ENCODE data around the gene NOL11. TPM values are rescaled to one million over a fixed set of nuclear protein-coding genes. Genes with fewer than 3 reads are reported as not detected.

The NOL11 gene
- total RNA-seq, 1 experiment from 2014 or later = 66.4 TPM

DNA sequence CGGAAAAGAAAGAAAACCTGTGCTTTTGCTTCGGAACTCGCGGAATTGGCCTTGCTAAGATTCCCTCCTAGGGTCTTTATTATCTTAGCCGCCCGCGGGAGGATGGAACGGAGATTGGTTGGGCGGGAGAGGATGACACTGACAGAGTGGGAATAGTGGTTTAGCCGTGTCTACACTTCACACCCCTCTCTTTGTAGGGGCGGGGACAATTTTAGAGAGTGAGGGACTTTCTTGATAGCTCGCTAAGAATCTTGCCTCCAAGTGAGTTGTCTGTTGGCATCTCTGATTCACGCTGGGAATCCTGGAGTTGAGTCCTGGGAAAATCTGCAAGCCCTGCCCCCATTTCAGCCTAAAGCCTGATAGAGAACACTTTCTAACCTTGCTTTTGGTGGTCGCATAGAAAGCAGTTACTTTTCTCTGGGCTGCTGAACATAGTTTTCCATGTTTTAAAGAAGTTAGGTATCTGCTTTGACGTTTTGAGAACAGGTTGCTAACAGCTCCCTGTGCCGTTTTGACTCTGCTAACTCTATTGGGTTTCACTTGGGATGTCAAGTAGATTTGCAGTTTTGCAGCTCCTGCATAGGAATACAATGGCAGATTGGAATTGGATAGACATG is 697 bp downstream of the NOL11 start:
- TF ChIP-seq, protein P1, sequence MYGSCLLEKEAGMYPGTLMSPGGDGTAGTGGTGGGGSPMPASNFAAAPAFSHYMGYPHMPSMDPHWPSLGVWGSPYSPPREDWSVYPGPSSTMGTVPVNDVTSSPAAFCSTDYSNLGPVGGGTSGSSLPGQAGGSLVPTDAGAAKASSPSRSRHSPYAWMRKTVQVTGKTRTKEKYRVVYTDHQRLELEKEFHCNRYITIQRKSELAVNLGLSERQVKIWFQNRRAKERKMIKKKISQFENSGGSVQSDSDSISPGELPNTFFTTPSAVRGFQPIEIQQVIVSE (CRISPR knock-in tag; IDR thresholded peaks at IDR 0.05; ENCODE audit: borderline replicate concordance) = no peak
- TF ChIP-seq ELF4 (CRISPR knock-in tag; IDR thresholded peaks at IDR 0.05; ENCODE audit: low read depth) (no peak), NR1H2 (CRISPR knock-in tag; IDR thresholded peaks at IDR 0.05) (no peak), TEAD1 (CRISPR knock-in tag; IDR thresholded peaks at IDR 0.05) (no peak), JAZF1 (CRISPR knock-in tag; IDR thresholded peaks at IDR 0.05) (no peak), IRF1 (CRISPR knock-in tag; IDR thresholded peaks at IDR 0.05) (no peak), ZNF416 (CRISPR knock-in tag; IDR thresholded peaks at IDR 0.05) (no peak), SMAD3 (CRISPR knock-in tag; IDR thresholded peaks at IDR 0.05; ENCODE audit: borderline replicate concordance) (no peak), ZNF396 (CRISPR knock-in tag; IDR thresholded peaks at IDR 0.05; ENCODE audit: borderline replicate concordance) (no peak), NFYB (CRISPR knock-in tag; conservative IDR thresholded peaks at IDR 0.05; ENCODE audit: low read depth) (no peak), SMAD4 (CRISPR knock-in tag; IDR thresholded peaks at IDR 0.05) (no peak), ZNF317 (CRISPR knock-in tag; IDR thresholded peaks at IDR 0.05; ENCODE audit: borderline replicate concordance, low read depth) (no peak), JUN (CRISPR knock-in tag; IDR thresholded peaks at IDR 0.05) (no peak)
- TF ChIP-seq, protein P2, sequence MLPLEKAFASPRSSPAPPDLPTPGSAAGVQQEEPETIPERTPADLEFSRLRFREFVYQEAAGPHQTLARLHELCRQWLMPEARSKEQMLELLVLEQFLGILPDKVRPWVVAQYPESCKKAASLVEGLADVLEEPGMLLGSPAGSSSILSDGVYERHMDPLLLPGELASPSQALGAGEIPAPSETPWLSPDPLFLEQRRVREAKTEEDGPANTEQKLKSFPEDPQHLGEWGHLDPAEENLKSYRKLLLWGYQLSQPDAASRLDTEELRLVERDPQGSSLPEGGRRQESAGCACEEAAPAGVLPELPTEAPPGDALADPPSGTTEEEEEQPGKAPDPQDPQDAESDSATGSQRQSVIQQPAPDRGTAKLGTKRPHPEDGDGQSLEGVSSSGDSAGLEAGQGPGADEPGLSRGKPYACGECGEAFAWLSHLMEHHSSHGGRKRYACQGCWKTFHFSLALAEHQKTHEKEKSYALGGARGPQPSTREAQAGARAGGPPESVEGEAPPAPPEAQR (CRISPR knock-in tag; IDR thresholded peaks at IDR 0.05) = no peak
- TF ChIP-seq, protein P3, sequence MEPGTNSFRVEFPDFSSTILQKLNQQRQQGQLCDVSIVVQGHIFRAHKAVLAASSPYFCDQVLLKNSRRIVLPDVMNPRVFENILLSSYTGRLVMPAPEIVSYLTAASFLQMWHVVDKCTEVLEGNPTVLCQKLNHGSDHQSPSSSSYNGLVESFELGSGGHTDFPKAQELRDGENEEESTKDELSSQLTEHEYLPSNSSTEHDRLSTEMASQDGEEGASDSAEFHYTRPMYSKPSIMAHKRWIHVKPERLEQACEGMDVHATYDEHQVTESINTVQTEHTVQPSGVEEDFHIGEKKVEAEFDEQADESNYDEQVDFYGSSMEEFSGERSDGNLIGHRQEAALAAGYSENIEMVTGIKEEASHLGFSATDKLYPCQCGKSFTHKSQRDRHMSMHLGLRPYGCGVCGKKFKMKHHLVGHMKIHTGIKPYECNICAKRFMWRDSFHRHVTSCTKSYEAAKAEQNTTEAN (CRISPR knock-in tag; IDR thresholded peaks at IDR 0.05) = no peak
- TF ChIP-seq, protein P4, sequence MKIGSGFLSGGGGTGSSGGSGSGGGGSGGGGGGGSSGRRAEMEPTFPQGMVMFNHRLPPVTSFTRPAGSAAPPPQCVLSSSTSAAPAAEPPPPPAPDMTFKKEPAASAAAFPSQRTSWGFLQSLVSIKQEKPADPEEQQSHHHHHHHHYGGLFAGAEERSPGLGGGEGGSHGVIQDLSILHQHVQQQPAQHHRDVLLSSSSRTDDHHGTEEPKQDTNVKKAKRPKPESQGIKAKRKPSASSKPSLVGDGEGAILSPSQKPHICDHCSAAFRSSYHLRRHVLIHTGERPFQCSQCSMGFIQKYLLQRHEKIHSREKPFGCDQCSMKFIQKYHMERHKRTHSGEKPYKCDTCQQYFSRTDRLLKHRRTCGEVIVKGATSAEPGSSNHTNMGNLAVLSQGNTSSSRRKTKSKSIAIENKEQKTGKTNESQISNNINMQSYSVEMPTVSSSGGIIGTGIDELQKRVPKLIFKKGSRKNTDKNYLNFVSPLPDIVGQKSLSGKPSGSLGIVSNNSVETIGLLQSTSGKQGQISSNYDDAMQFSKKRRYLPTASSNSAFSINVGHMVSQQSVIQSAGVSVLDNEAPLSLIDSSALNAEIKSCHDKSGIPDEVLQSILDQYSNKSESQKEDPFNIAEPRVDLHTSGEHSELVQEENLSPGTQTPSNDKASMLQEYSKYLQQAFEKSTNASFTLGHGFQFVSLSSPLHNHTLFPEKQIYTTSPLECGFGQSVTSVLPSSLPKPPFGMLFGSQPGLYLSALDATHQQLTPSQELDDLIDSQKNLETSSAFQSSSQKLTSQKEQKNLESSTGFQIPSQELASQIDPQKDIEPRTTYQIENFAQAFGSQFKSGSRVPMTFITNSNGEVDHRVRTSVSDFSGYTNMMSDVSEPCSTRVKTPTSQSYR (CRISPR knock-in tag; IDR thresholded peaks at IDR 0.05) = no peak
- Mint-ChIP-seq H3K4me3 (peak overlapping the region; percentile 100), H3K27me3 (ENCODE audit: low read depth) (no peaks in the 10 kb centered on the region), H3K9me3 (peaks cover under 1% of the 10 kb centered on the region), H3K4me1 (peaks cover 11% of the 10 kb centered on the region), H3K27ac (peak overlapping the region; percentile 100), H3K36me3 (peaks cover 29% of the 10 kb centered on the region)
- ChIA-PET POLR2A (interaction anchor here (0.6 to 2.0 kb wide), 2 partner anchors 11 to 302 kb away, joined by 3 to 5 read pairs; no protein-coding TSS in a partner anchor), CTCF (interaction anchor here (0.6 to 1.5 kb wide), 10 partner anchors 12 to 353 kb away, joined by 3 to 6 read pairs (median 4); partner anchors contain the start of gene BPTF)
- no peak; the same call in 1 of the 2 replicates for ATAC-seq
- no peak for DNase-seq (ENCODE audit: low spot score)

- H3K4me1 Mint-ChIP-seq = no peaks in the 10 kb centered on the region
- no peak for DNase-seq (ENCODE audit: low spot score)
- ATAC-seq = no peak
- no peaks in the 10 kb centered on the region for H3K9me3 Mint-ChIP-seq
- H3K27ac Mint-ChIP-seq = no peak overlapping the region
- no peaks in the 10 kb centered on the region for H3K27me3 Mint-ChIP-seq (ENCODE audit: low read depth)
- H3K36me3 Mint-ChIP-seq = peaks cover 88% of the 10 kb centered on the region
- H3K4me3 Mint-ChIP-seq = no peak overlapping the region
- ChIA-PET CTCF (no interaction called here), POLR2A (no interaction called here)
- TF ChIP-seq ZNF138 (CRISPR knock-in tag; conservative IDR thresholded peaks at IDR 0.05) (no peak), PRDM15 (CRISPR knock-in tag; IDR thresholded peaks at IDR 0.05) (no peak), GRHL2 (CRISPR knock-in tag; IDR thresholded peaks at IDR 0.05; ENCODE audit: insufficient replicate concordance, severe bottlenecking) (no peak), TEAD4 (CRISPR knock-in tag; IDR thresholded peaks at IDR 0.05) (no peak), IRF2 (CRISPR knock-in tag; IDR thresholded peaks at IDR 0.05; ENCODE audit: borderline replicate concordance, low read depth) (no peak)
- TF ChIP-seq, protein P5, sequence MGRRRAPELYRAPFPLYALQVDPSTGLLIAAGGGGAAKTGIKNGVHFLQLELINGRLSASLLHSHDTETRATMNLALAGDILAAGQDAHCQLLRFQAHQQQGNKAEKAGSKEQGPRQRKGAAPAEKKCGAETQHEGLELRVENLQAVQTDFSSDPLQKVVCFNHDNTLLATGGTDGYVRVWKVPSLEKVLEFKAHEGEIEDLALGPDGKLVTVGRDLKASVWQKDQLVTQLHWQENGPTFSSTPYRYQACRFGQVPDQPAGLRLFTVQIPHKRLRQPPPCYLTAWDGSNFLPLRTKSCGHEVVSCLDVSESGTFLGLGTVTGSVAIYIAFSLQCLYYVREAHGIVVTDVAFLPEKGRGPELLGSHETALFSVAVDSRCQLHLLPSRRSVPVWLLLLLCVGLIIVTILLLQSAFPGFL (CRISPR knock-in tag; IDR thresholded peaks at IDR 0.05; ENCODE audit: borderline replicate concordance) = no peak
Measured at GRCh38 chr17:67725373-67725791, 7.6 kb downstream of the NOL11 start.

All from WTC11 (cell line).